ENCODE measurements around the gene HDAC4. TPM values are rescaled to one million over a fixed set of nuclear protein-coding genes. Genes with fewer than 3 reads are reported as not detected.

Gene HDAC4
- total and polyA plus RNA-seq, 4 donors, result 6.8 to 75.5 (median 30.2) TPM

DNA sequence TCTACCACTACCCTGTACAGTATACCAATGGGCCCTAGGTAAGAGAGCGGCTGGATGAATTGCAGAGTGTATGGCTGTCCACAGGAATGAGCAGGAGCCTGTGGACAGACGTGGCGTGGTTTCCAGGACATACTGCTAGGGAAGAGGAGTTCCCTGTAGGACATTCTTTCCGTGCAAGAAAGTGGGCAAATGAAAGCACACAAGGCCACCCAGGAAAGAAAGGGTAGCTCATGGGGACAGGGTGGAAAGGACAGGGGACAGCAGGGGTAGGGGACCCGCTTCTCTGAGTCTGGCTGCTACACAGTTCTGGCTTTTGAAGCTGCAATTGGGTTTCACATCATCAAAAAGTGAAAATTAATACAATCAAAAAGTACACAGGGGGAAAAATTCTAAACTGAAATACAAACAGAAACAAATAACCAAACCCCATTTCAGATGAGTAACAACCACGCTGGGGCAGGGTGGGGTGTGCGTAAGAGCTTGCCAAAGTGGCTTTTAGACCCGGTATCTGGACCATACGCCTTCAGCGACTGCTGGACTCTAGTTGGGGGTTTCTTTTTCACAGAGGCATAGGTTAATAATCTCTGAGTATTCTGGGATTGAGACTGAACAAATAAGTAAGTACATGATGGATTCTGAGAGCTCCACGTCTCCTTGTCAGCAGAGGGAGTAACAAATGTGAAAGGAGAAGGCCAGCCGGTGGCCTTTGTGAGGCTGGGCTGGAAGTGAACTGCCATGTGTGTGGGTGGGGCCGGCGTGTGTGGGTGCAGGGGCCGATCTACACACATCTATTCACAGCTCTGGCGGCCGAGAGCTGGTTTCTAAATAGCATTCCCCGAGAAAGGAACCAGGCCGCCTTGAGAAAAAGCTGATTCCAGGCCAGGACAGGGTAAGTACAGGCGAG is 84.0 kb downstream of the HDAC4 start:
- WGBS, 2 donors, result 27 to 28% methylated on average over 20 of the region's 20 CpGs

DNA sequence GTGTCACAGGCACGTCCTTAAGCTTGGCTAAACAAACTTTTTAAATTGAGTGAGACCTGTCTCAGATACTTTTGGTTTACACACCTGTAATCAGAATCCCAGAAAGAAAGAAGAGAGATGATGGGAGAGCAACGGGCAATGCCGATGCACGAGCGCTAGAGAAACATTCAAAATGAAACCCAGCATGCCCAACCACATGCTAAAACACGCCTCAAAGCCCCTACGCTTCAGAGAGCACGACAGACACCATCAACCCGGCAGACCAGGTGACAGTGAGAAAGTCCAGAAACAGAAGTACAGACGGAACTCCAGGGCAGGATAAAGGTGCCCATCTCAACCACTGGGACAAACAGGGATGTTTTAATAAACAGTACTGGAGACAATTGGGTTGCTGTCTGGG is 85.5 kb downstream of the HDAC4 start:
- Histone ChIP-seq H3K27ac (ENCODE audit: low read depth in 1 of 2, low read length in 2 of 2) (no peak overlapping the region), H3K4me1 (ENCODE audit: control insufficient read depth in 1 of 2, insufficient read depth in 2 of 2, low read length in 2 of 2) (no peaks in the 10 kb centered on the region)
- no peak for ATAC-seq (ENCODE audit: low FRiP score)

More for the DNA sequence above, 84.0 kb downstream of the HDAC4 start:
- no peaks in the 10 kb centered on the region for H3K4me1 ChIP-seq (ENCODE audit: control insufficient read depth in 1 of 2, insufficient read depth in 2 of 2, low read length in 2 of 2)
- ATAC-seq (ENCODE audit: low FRiP score) (peak; percentile 68), DNase-seq (peak; percentile 75 to 87)
- H3K36me3 ChIP-seq (ENCODE audit: control insufficient read depth in 1 of 2, insufficient read depth in 2 of 2, low read length in 1 of 2), result no peaks in the 10 kb centered on the region
- H3K9me3 ChIP-seq (ENCODE audit: control insufficient read depth, low read length), result no peaks in the 10 kb centered on the region
- no peaks in the 10 kb centered on the region for H3K27me3 ChIP-seq (ENCODE audit: control insufficient read depth in 1 of 2, insufficient read depth in 2 of 2, low read length in 1 of 2)
- no peak overlapping the region for H3K4me3 ChIP-seq (ENCODE audit: low read length in 2 of 2)
- intact Hi-C loops (cut with DNase I), result no loop called here
- H3K27ac ChIP-seq (ENCODE audit: low read depth in 1 of 2, low read length in 2 of 2), result peak overlapping the region in 1 of 2 donors; percentile 43

DNA sequence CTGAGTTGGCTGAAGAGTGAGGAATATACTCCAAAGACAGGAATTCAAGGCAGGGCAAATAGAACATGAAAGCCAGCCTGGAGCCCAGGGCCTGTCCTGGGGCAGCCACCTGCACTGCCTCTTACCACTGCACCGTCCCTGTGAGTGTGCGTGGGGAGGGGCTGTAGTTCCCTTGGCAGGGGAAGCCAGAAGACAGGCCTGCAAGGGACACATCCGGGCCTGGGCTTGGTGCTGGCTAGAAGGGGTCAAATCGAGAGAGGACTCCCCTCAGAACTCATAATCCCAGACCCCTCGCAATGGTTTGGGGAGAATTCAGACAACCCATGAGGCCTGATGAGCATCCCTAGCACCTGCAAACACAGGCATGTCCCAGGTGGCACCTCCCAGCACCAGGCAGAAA is 87.0 kb downstream of the HDAC4 start:
- DNase-seq (peak in 1 of 2 donors; percentile 75), ATAC-seq (ENCODE audit: low FRiP score) (no peak)
- Histone ChIP-seq H3K4me1 (ENCODE audit: control insufficient read depth in 1 of 2, insufficient read depth in 2 of 2, low read length in 2 of 2) (no peaks in the 10 kb centered on the region), H3K27me3 (ENCODE audit: control insufficient read depth in 1 of 2, insufficient read depth in 2 of 2, low read length in 1 of 2) (no peaks in the 10 kb centered on the region), H3K36me3 (ENCODE audit: control insufficient read depth in 1 of 2, insufficient read depth in 2 of 2, low read length in 1 of 2) (no peaks in the 10 kb centered on the region), H3K4me3 (ENCODE audit: low read length in 2 of 2) (no peak overlapping the region), H3K27ac (ENCODE audit: low read depth in 1 of 2, low read length in 2 of 2) (no peak overlapping the region), H3K9me3 (ENCODE audit: control insufficient read depth, low read length) (no peaks in the 10 kb centered on the region)
- 92 to 97% methylated on average over 5 of the region's 5 CpGs for WGBS, 2 donors
- intact Hi-C loops (cut with DNase I), result no loop called here

More for the DNA sequence above, 85.5 kb downstream of the HDAC4 start:
- intact Hi-C loops (cut with DNase I), result no loop called here
- 97 to 98% methylated on average over 10 of the region's 10 CpGs for WGBS, 2 donors
- no peak overlapping the region for H3K4me3 ChIP-seq (ENCODE audit: low read length in 2 of 2)
- no peaks in the 10 kb centered on the region for H3K9me3 ChIP-seq (ENCODE audit: control insufficient read depth, low read length)
- H3K27me3 ChIP-seq (ENCODE audit: control insufficient read depth in 1 of 2, insufficient read depth in 2 of 2, low read length in 1 of 2), result no peaks in the 10 kb centered on the region
- H3K36me3 ChIP-seq (ENCODE audit: control insufficient read depth in 1 of 2, insufficient read depth in 2 of 2, low read length in 1 of 2), result no peaks in the 10 kb centered on the region
- peak in 1 of 2 donors; percentile 24 for DNase-seq

DNA sequence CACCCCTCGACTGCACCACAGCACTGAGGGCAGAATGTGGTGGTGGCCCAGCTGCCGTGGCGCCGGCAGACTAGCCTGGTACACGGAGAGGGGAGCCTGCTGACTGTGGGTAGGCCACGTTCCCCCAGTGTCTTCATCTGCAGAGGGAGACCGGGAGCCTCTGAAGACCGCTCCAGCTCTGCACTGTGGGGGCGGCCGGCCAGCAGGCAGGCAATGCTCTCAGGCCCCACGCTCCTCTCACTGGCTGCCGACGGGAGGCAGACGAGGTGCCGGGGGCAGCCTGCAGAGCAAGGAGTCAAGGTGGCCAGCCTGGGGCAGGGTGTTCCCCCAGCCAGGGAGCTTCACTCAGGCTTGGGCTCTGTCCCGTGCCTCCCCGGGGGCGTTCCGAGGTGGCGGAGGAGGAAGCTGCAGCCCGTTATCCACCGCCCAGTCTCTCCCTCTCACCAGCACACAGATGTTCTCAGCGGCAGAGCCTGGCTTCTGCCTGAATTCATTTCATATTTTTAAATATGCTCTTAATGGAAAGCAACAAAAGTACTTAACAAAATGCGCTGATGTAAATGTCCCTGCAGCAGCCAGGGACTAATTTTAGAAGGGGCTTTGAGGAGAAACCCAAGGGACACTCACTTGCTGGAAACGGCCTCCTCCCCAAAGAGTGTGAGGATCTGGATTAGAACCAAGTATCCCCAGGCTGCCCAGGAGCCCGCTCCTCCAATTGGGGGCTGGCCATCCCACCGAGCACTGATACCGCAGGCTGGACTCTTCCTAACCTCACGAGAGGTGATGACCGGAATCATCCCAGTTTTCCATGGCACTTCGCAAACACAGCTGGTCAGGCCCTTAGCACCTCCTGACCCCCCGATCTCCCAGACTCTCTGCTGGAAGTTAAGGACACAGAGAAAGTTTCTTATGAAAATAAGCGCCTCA is 87.8 kb downstream of the HDAC4 start:
- Histone ChIP-seq H3K36me3 (ENCODE audit: control insufficient read depth in 1 of 2, insufficient read depth in 2 of 2, low read length in 1 of 2) (no peaks in the 10 kb centered on the region), H3K4me3 (ENCODE audit: low read length in 2 of 2) (no peak overlapping the region), H3K9me3 (ENCODE audit: control insufficient read depth, low read length) (no peaks in the 10 kb centered on the region), H3K27ac (ENCODE audit: low read depth in 1 of 2, low read length in 2 of 2) (no peak overlapping the region), H3K4me1 (ENCODE audit: control insufficient read depth in 1 of 2, insufficient read depth in 2 of 2, low read length in 2 of 2) (no peaks in the 10 kb centered on the region), H3K27me3 (ENCODE audit: control insufficient read depth in 1 of 2, insufficient read depth in 2 of 2, low read length in 1 of 2) (no peaks in the 10 kb centered on the region)
- DNase-seq (peak in 1 of 2 donors; percentile 75), ATAC-seq (ENCODE audit: low FRiP score) (no peak)
- intact Hi-C loops (cut with DNase I), result no loop called here
- WGBS, 2 donors, result 53 to 58% methylated on average over 33 of the region's 33 CpGs

DNA sequence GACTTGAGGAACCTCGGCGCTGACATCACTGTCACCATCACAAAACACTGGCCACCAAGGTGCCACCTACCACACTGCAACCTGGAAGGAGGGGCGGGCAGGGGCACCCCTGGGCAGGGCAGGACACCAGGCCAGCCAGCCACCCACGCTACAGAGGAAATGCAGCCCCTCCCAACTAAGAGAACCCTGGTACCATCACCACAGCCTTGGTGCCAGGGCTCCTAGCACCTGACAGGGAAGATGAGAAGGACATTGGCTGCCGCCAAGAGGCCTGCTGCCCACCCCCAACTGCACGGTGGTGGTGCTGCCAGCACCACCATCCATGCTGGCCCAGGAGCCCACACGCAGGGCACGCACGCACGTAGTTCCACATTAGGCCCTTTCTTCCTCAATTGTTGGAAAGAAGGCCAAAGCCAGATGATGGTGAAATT is 88.7 kb downstream of the HDAC4 start:
- H3K9me3 ChIP-seq (ENCODE audit: control insufficient read depth, low read length), result no peaks in the 10 kb centered on the region
- H3K4me3 ChIP-seq (ENCODE audit: low read length in 2 of 2), result no peak overlapping the region
- DNase-seq (peak in 1 of 2 donors; percentile 47), ATAC-seq (ENCODE audit: low FRiP score) (no peak)
- no peaks in the 10 kb centered on the region for H3K27me3 ChIP-seq (ENCODE audit: control insufficient read depth in 1 of 2, insufficient read depth in 2 of 2, low read length in 1 of 2)
- H3K36me3 ChIP-seq (ENCODE audit: control insufficient read depth in 1 of 2, insufficient read depth in 2 of 2, low read length in 1 of 2), result no peaks in the 10 kb centered on the region
- H3K27ac ChIP-seq (ENCODE audit: low read depth in 1 of 2, low read length in 2 of 2), result no peak overlapping the region
- 94% methylated on average over 10 of the region's 10 CpGs for WGBS, 2 donors
- no peaks in the 10 kb centered on the region for H3K4me1 ChIP-seq (ENCODE audit: control insufficient read depth in 1 of 2, insufficient read depth in 2 of 2, low read length in 2 of 2)
- intact Hi-C loops (cut with DNase I), result no loop called here

DNA sequence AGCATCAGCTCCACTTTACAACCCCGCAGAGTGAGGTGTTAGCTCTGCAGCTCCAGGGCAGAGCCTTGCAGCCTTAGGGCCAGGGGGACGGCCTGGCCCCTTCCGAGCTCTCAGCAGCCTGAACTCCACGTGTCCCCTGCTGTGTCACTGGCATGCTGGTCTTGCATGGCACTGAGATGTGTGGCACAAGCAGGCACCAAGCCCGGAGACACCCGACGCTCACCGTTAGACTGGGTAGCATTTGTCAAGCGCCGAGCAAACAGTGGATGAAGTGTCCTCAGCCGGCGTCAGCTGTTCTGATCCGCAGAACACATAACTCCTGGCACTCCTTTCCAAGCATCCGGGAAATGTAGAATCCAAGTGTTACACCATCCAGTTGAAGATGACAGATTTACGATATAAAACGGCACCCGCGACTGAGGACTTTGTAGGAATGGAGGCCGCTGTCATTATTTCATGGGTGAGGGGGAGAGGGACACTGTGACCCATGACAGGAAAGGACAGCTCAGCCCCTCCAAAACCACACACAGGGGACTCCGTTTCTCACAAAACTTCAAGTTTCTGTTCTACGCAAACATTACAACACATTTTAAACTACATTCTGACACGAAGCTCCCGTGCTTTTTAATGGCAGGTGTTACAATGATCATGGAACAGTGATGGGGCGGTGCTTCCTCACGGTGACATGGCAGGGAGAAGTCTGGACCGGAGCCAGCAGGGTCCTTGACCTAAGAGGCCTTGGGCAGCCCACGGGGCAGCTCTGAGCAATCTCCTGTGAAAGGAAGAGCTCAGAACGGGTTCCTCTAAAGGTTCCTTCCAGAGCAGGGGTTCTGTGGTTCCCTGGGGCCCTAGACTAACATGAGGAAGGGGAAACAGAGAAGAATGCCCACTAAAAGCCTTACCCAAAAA is 89.4 kb downstream of the HDAC4 start:
- no peaks in the 10 kb centered on the region for H3K4me1 ChIP-seq (ENCODE audit: control insufficient read depth in 1 of 2, insufficient read depth in 2 of 2, low read length in 2 of 2)
- no peak overlapping the region for H3K27ac ChIP-seq (ENCODE audit: low read depth in 1 of 2, low read length in 2 of 2)
- intact Hi-C loops (cut with DNase I), result no loop called here
- no peaks in the 10 kb centered on the region for H3K27me3 ChIP-seq (ENCODE audit: control insufficient read depth in 1 of 2, insufficient read depth in 2 of 2, low read length in 1 of 2)
- no peaks in the 10 kb centered on the region for H3K36me3 ChIP-seq (ENCODE audit: control insufficient read depth in 1 of 2, insufficient read depth in 2 of 2, low read length in 1 of 2)
- ATAC-seq (ENCODE audit: low FRiP score), result peak; percentile 72
- no peak overlapping the region for H3K4me3 ChIP-seq (ENCODE audit: low read length in 2 of 2)
- peak in 1 of 2 donors; percentile 77 for DNase-seq
- WGBS, 2 donors, result 93% methylated on average over 28 of the region's 28 CpGs
- no peaks in the 10 kb centered on the region for H3K9me3 ChIP-seq (ENCODE audit: control insufficient read depth, low read length)

DNA sequence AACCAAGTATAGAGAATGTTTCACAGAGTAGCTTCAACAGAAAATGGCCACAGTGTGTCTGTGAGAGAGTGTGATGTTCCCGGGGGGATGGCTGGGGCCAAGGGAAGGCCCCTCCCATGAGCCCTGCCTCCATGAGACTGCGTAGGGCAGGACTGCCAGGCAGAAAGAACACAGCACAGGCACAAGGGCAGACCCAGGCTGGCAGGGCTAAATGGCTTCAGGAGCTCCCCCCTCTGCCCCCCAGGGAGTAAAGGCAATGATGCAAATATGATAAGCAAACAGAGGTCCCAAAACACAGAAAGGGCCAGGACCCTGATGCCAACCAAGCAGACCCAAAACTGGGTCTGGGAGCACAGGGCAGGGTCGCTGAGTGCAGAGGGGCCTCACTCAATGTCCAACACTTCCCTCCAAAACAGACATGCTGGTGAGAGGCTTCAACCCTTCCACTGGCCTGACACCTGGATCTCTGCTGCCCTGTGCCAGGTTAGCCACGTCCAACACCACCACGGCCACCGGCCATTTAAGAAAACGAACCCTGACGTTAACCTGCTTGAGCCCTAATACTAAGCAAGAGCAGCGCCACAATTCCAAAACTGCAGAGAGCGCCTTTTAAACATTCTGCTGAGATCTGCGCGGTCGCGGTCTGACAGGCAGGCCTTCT is 90.3 kb downstream of the HDAC4 start:
- Histone ChIP-seq H3K4me3 (ENCODE audit: low read length in 2 of 2) (no peak overlapping the region), H3K9me3 (ENCODE audit: control insufficient read depth, low read length) (no peaks in the 10 kb centered on the region), H3K4me1 (ENCODE audit: control insufficient read depth in 1 of 2, insufficient read depth in 2 of 2, low read length in 2 of 2) (no peaks in the 10 kb centered on the region), H3K27me3 (ENCODE audit: control insufficient read depth in 1 of 2, insufficient read depth in 2 of 2, low read length in 1 of 2) (no peaks in the 10 kb centered on the region), H3K27ac (ENCODE audit: low read depth in 1 of 2, low read length in 2 of 2) (no peak overlapping the region), H3K36me3 (ENCODE audit: control insufficient read depth in 1 of 2, insufficient read depth in 2 of 2, low read length in 1 of 2) (no peaks in the 10 kb centered on the region)
- intact Hi-C loops (cut with DNase I), result no loop called here
- 81 to 85% methylated on average over 14 of the region's 14 CpGs for WGBS, 2 donors
- DNase-seq (peak in 1 of 2 donors; percentile 52), ATAC-seq (ENCODE audit: low FRiP score) (no peak)
